ENCODE data around the gene ISYNA1. TPM values are rescaled to one million over a fixed set of nuclear protein-coding genes. Genes with fewer than 3 reads are reported as not detected.

The ISYNA1 gene
- total RNA-seq (2021) (129 and 142 TPM in 2 replicates), Bru-seq, nascent RNA (percentile 53 among the genes with signal in this experiment), BruChase-seq, experiment 1, labeled RNA remaining after a 2-hour chase (percentile 72 among the genes with signal in this experiment), BruChase-seq, experiment 2, labeled RNA remaining after a 6-hour chase (percentile 89 among the genes with signal in this experiment)
- long read RNA-seq, transcript ISYNA1-201 (11 exons, 2,420 nt), result major isoform, 67 of 136 reads
- long read RNA-seq, partial matches to known transcripts, result 11 of 136 reads
- long read RNA-seq, other reads (novel, unspliced or antisense), result 49 of 136 reads

- Histone ChIP-seq H3K79me2 (ENCODE audit: low read depth) (peaks cover 8% of the 10 kb centered on the region; the same call in 1 of the 2 replicates), H3K9me3 (ENCODE audit: insufficient read depth, low read depth) (no peaks in the 10 kb centered on the region), H3K4me2 (peak within 1 kb of the TSS; percentile 80), H3K27me3 (ENCODE audit: insufficient read depth, low read depth) (no peaks in the 10 kb centered on the region), H3K4me3 (peak within 1 kb of the TSS; percentile 74), H3K4me1 (replicated peaks; ENCODE audit: insufficient read depth) (peaks cover 22% of the 10 kb centered on the region), H3F3A (ENCODE audit: insufficient read depth, low read depth) (peaks cover 67% of the 10 kb centered on the region), H2AFZ (peak within 1 kb of the TSS; percentile 82), H4K20me1 (ENCODE audit: insufficient read depth) (peaks cover 5% of the 10 kb centered on the region; the same call in 1 of the 2 replicates), H3K36me3 (ENCODE audit: low read depth) (no peaks in the 10 kb centered on the region; the same call in 1 of the 2 replicates), H3K27ac (peak within 1 kb of the TSS; percentile 72), H3K9me2 (ENCODE audit: insufficient read depth) (no peaks in the 10 kb centered on the region)
- POLR2A ChIA-PET (ENCODE audit: unreplicated experiment), result no interaction called here
- TF ChIP-seq CTCF (conservative IDR thresholded peaks at IDR 0.05) (no peak), EZH2 (IDR thresholded peaks at IDR 0.05; ENCODE audit: low read depth) (no peak)
- intact Hi-C loops (cut with micrococcal nuclease; ENCODE audit: unreplicated experiment), result no loop called here
- peak; percentile 59 to 64 for DNase-seq
- TSS peak; percentile 37 for BruUV-seq (replicated peaks)
- CTCF ChIA-PET, result interaction anchor here (0.6 to 0.7 kb wide), 2 partner anchors 22 to 112 kb away, joined by 3 read pairs; no protein-coding TSS in a partner anchor
Measured at GRCh38 chr19:18437491-18438330, at the start of gene ISYNA1. TSS of gene ISYNA1 (minus strand) at chr19:18438133. CDS start at chr19:18437979, 154 bp downstream.

GRCh38 chr19:18486746-18487145 is 48.8 kb upstream of the ISYNA1 start:
- no peak overlapping the region for H2AFZ ChIP-seq
- intact Hi-C loops (cut with micrococcal nuclease; ENCODE audit: unreplicated experiment), result loop anchor here (2.0 kb wide), 1 partner anchor 28 kb away; no protein-coding TSS in a partner anchor
- no peak overlapping the region for H3K27ac ChIP-seq
- peaks cover 22% of the 10 kb centered on the region for H3F3A ChIP-seq (ENCODE audit: insufficient read depth, low read depth)
- ChIA-PET CTCF (interaction anchor here (0.6 kb wide), 1 partner anchor 99 kb away, joined by 9 read pairs; no protein-coding TSS in a partner anchor), POLR2A (ENCODE audit: unreplicated experiment) (no interaction called here)
- H3K36me3 ChIP-seq (ENCODE audit: low read depth), result no peaks in the 10 kb centered on the region
- no peak for TF ChIP-seq EZH2 (IDR thresholded peaks at IDR 0.05; ENCODE audit: low read depth)
- TF ChIP-seq CTCF (conservative IDR thresholded peaks at IDR 0.05), result no peak
- H3K9me3 ChIP-seq (ENCODE audit: insufficient read depth, low read depth), result no peaks in the 10 kb centered on the region
- H3K4me2 ChIP-seq, result no peak overlapping the region; the same call in 1 of the 2 replicates
- peaks cover 83% of the 10 kb centered on the region for H4K20me1 ChIP-seq (ENCODE audit: insufficient read depth)
- H3K27me3 ChIP-seq (ENCODE audit: insufficient read depth, low read depth), result no peaks in the 10 kb centered on the region
- peaks cover 10% of the 10 kb centered on the region; the same call in 1 of the 2 replicates for H3K4me1 ChIP-seq (replicated peaks; ENCODE audit: insufficient read depth)
- no peaks in the 10 kb centered on the region for H3K9me2 ChIP-seq (ENCODE audit: insufficient read depth)
- BruUV-seq (replicated peaks), result no TSS peak
- H3K4me3 ChIP-seq, result no peak overlapping the region
- H3K79me2 ChIP-seq (ENCODE audit: low read depth), result peaks cover 87% of the 10 kb centered on the region
- DNase-seq, result no peak

GRCh38 chr19:18484992-18485391 is 47.1 kb upstream of the ISYNA1 start:
- no peak overlapping the region for H3K4me2 ChIP-seq
- H3F3A ChIP-seq (ENCODE audit: insufficient read depth, low read depth), result peaks cover 22% of the 10 kb centered on the region
- no peaks in the 10 kb centered on the region for H3K36me3 ChIP-seq (ENCODE audit: low read depth)
- CTCF ChIA-PET, result no interaction called here
- H2AFZ ChIP-seq, result no peak overlapping the region
- TF ChIP-seq EZH2 (IDR thresholded peaks at IDR 0.05; ENCODE audit: low read depth), result no peak
- DNase-seq, result no peak
- no TSS peak for BruUV-seq (replicated peaks)
- no peak overlapping the region for H3K27ac ChIP-seq
- H3K79me2 ChIP-seq (ENCODE audit: low read depth), result peaks cover 90% of the 10 kb centered on the region
- no peaks in the 10 kb centered on the region for H3K9me2 ChIP-seq (ENCODE audit: insufficient read depth)
- no peak overlapping the region for H3K4me3 ChIP-seq
- no peaks in the 10 kb centered on the region for H3K9me3 ChIP-seq (ENCODE audit: insufficient read depth, low read depth)
- peaks cover 65% of the 10 kb centered on the region for H4K20me1 ChIP-seq (ENCODE audit: insufficient read depth)
- intact Hi-C loops (cut with micrococcal nuclease; ENCODE audit: unreplicated experiment), result no loop called here
- no peaks in the 10 kb centered on the region for H3K27me3 ChIP-seq (ENCODE audit: insufficient read depth, low read depth)
- peaks cover 14% of the 10 kb centered on the region for H3K4me1 ChIP-seq (replicated peaks; ENCODE audit: insufficient read depth)
- POLR2A ChIA-PET (ENCODE audit: unreplicated experiment), result no interaction called here
